Testis (tissue), 3 donors: ENCODE results near the gene OXCT2. TPM values are rescaled to one million over a fixed set of nuclear protein-coding genes. Genes with fewer than 3 reads are reported as not detected.

ENCODE experiments used
- DNase-seq: peaks from one replicate; pipeline ENCODE4 v3.0.0-alpha.2; 2019
- H3K27ac ChIP-seq, 2 donors: fragments of 200-600 bp; sonication (generic); one replicate each; pipeline ENCODE4 v1.5.1; 2019
- H3K27me3 ChIP-seq: fragments of 200-600 bp; sonication (generic); one replicate; pipeline ENCODE4 v1.5.1; 2019
- H3K36me3 ChIP-seq: fragments of 200-600 bp; sonication (generic); one replicate; pipeline ENCODE4 v1.5.1; 2017; ENCODE audit warnings: low read depth; ENCODE audit errors: missing control alignments
- H3K4me1 ChIP-seq: fragments of 200-600 bp; sonication (generic); one replicate; pipeline ENCODE4 v1.5.1; 2019
- H3K4me3 ChIP-seq, 2 donors: fragments of 200-600 bp; sonication (generic); one replicate each; pipeline ENCODE4 v1.5.1; 2017 to 2019
- H3K9me3 ChIP-seq: fragments of 200-600 bp; sonication (generic); one replicate; pipeline ENCODE4 v1.5.1; 2017
- POLR2A ChIP-seq: fragments of 450-650 bp; IDR thresholded peaks from one replicate; pipeline ENCODE4 v1.6.1; 2017; ENCODE audit warnings: antibody characterized with exemption, mild to moderate bottlenecking, moderate library complexity
- WGBS, 2 donors: methylation state at CpG; one replicate each; pipeline ENCODE4 v1.1.5; 2018; 5-methylcytosine and 5-hydroxymethylcytosine counted together
- intact Hi-C: fragments of 100-400 bp; cut with DNase I; formaldehyde crosslinking; loops from one replicate; pipeline ENCODE4 v1.15.1; 2023; ENCODE audit warnings: low total_unique reads
- polyA plus RNA-seq: library from polyadenylated mRNA; stranded (reverse); fragments of 350-450 nt; fragmentation: Illumina TruSeq; extraction: RNeasy Lipid Tissue Mini Kit (QIAGEN cat#74804); gene quantifications from one replicate; pipeline ENCODE4 v1.2.3, GENCODE V29; 2014; ENCODE audit warnings: low read depth, low replicate concordance; ENCODE audit not compliant: insufficient read depth
- total RNA-seq, 2 donors: library from RNA; depleted of rRNA; stranded (reverse); fragments of >200 nt; gene quantifications; one replicate each; pipeline ENCODE4 v1.2.3, GENCODE V29; 2016
- TF ChIP-seq, protein P1 (sequence below), 3 experiments: fragments of 450-650 bp in 2 of 3; fragments of 200-600 bp in 1 of 3; sonication (generic) in 1 of 3; IDR thresholded peaks; one replicate each; pipeline ENCODE4 v1.5.1; 2016 to 2019; ENCODE audit warnings: antibody characterized with exemption in 3 of 3, mild to moderate bottlenecking in 2 of 3, moderate library complexity in 1 of 3

OXCT2 gene
- total and polyA plus RNA-seq, 3 donors from 2014 or later = 28.6 to 90.0 (median 78.8) TPM

DNA sequence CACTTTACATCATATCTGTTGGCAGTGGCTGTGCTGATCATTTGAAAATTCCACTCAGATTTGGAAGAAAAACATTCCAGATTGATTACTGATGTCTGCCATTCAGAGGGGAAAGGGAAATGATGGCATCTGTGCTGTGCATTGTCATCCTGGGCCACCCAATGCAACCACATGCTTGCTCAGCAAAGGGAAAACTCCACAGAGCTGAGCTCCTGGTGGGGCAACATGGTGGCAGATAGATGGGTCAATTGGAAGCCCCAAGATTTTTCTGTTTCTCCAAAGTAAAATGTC, 11.8 kb downstream of the OXCT2 start:
- Histone ChIP-seq H3K27ac (no peak overlapping the region), H3K4me1 (no peaks in the 10 kb centered on the region), H3K27me3 (no peaks in the 10 kb centered on the region), H3K36me3 (no peaks in the 10 kb centered on the region), H3K4me3 (no peak overlapping the region), H3K9me3 (no peaks in the 10 kb centered on the region)
- no peak for DNase-seq
- TF ChIP-seq POLR2A = no peak
- TF ChIP-seq, protein P1, sequence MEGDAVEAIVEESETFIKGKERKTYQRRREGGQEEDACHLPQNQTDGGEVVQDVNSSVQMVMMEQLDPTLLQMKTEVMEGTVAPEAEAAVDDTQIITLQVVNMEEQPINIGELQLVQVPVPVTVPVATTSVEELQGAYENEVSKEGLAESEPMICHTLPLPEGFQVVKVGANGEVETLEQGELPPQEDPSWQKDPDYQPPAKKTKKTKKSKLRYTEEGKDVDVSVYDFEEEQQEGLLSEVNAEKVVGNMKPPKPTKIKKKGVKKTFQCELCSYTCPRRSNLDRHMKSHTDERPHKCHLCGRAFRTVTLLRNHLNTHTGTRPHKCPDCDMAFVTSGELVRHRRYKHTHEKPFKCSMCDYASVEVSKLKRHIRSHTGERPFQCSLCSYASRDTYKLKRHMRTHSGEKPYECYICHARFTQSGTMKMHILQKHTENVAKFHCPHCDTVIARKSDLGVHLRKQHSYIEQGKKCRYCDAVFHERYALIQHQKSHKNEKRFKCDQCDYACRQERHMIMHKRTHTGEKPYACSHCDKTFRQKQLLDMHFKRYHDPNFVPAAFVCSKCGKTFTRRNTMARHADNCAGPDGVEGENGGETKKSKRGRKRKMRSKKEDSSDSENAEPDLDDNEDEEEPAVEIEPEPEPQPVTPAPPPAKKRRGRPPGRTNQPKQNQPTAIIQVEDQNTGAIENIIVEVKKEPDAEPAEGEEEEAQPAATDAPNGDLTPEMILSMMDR (IDR thresholded peaks at IDR 0.05) = no peak
- intact Hi-C loops = no loop called here

DNA sequence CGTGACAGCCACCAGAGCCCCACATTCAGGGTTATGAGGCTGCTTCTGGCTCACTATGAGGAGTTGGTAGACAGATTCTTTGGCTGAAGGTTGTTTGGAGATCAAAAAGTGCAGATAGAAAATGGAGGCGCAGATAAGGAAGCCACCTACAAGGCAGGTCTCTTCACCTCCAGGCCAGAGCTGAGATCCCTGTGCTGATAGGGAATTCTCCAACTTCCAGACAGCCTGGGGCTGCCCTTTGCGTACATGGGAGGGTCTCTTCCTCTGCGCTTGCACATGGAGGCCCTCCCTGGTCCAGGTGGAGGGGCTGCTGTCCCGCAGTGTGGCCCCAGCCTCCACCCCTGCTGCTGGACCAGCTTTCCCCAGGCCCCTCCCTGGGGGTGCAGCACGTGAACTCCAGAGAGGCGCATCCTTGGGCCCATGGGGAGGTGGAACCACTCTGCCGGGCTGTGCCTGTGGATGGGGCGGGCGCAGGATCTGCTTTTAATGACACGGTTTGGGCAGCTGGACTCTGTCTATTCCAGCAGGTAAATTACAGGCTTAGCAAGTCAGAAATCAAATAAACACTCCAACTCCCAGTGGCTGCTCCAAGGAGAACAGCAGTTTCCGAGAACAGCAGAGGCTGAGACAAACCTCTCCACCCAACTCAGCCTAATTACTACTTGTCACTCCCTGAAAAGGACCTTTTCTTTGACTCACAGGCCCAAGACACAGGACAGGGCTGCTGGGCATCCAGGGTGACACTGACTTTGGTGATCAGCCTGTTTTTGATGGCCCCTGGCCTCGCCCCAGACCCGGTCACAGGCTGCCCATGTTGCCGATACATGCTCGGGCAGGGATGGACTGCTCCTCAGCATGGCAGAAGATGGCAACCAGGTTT, 12.4 kb downstream of the OXCT2 start:
- Histone ChIP-seq H3K27ac (no peak overlapping the region), H3K36me3 (no peaks in the 10 kb centered on the region), H3K4me1 (no peaks in the 10 kb centered on the region), H3K9me3 (no peaks in the 10 kb centered on the region), H3K27me3 (no peaks in the 10 kb centered on the region), H3K4me3 (no peak overlapping the region)
- intact Hi-C loops = no loop called here
- 92 to 95% methylated on average over 13 to 16 of the region's 16 CpGs for WGBS, 2 donors
- DNase-seq = no peak
- no peak for TF ChIP-seq POLR2A

DNA sequence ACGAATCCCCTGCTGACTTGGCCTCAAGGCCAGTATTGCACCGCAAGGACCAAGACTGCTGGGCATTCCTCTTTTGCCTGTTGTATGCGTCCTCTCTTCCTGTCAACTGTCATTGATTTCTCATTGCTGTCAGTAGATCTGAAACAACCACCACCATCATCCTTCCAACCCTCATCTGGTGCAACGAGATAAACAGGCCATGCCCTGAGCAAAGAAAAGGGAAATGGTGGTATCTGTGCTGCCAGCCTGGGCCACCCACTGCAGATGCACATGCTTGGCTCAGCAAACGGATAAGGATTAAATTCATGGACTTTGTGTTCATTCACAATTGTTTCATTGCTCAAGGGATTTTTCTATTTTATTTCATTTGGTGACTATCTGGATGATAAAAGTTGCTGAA, 13.6 kb downstream of the OXCT2 start:
- 77 to 84% methylated on average over 5 of the region's 5 CpGs for WGBS, 2 donors
- Histone ChIP-seq H3K4me3 (no peak overlapping the region), H3K27ac (no peak overlapping the region), H3K4me1 (no peaks in the 10 kb centered on the region), H3K36me3 (no peaks in the 10 kb centered on the region), H3K9me3 (no peaks in the 10 kb centered on the region), H3K27me3 (no peaks in the 10 kb centered on the region)
- intact Hi-C loops = no loop called here
- no peak for DNase-seq
- TF ChIP-seq POLR2A = no peak
- TF ChIP-seq, protein P1 (IDR thresholded peaks at IDR 0.05) = no peak

DNA sequence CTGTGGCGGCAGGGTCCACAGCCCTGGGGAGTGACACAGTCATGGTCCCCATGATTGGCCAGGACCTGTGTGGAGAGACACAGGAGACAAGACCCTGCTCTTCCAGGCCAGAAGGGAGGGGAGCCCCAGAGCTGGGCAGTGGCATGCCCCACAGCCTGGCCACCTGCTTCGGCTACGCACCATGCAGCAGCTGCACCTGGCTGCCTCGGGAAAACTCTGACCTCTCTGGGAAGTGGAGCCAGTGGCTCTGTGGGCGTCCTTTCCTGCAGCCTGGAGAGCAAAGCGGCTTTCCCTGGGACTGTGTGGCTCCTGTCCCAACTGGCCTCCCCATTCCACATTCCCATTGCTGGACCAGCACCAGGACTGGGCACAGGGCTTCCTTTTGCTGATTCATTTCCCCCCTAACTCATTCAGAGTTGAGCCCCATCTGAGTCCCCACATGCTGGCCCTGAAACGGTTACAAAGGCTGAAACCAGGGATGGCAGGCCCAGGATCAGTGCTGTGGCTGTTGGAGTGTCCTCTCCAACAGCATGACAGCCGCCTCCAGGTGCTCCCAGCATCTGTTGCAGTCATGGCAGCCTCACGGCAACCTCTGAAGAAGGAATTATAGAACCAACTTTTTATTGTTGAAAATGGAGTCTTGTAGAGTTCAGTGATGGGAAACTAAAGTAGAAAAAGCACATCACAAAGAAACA, 15.0 kb downstream of the OXCT2 start:
- no peaks in the 10 kb centered on the region for H3K27me3 ChIP-seq
- TF ChIP-seq, protein P1 (IDR thresholded peaks at IDR 0.05) = no peak
- TF ChIP-seq POLR2A = no peak
- H3K27ac ChIP-seq = no peak overlapping the region
- intact Hi-C loops = no loop called here
- no peaks in the 10 kb centered on the region for H3K36me3 ChIP-seq
- WGBS, 2 donors = 92 to 93% methylated on average over 5 to 9 of the region's 9 CpGs
- H3K9me3 ChIP-seq = no peaks in the 10 kb centered on the region
- no peak overlapping the region for H3K4me3 ChIP-seq
- H3K4me1 ChIP-seq = no peaks in the 10 kb centered on the region
- DNase-seq = no peak

DNA sequence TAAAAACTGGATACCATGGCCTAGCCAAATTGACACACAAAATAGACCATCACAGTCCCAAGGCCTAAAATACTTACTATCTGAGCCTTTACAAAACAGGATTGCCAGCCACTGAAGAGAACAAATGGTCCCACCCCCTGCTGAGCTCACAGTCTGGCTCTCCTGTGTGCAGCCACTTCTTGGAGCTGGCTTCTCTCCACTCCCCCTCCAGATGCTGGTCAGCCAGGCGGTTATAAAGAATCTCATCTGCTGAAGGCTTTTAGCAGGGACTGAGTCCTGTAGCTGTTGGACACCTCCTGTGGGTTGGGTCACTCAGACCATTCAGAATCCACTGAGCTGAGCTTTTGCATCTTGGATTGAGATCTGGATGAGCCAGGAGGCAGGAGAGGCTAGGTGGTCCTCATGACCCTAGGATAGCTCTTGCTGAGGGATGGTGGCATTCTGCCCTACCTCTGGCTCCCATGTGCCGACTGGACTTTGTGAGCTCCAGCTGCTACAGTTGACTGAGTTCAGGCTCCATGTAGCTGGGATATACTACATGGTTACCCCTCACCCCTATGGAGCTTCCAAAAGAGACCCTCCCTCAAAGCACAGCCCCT, 16.1 kb downstream of the OXCT2 start:
- DNase-seq = peak; percentile 62
- Histone ChIP-seq H3K27me3 (no peaks in the 10 kb centered on the region), H3K4me1 (no peaks in the 10 kb centered on the region), H3K4me3 (no peak overlapping the region), H3K9me3 (no peaks in the 10 kb centered on the region), H3K27ac (peak overlapping the region in 1 of 2 donors; percentile 12), H3K36me3 (no peaks in the 10 kb centered on the region)
- intact Hi-C loops = no loop called here
- 67 to 72% methylated on average over 1 to 2 of the region's 2 CpGs for WGBS, 2 donors
- TF ChIP-seq, protein P1 (IDR thresholded peaks at IDR 0.05) = no peak
- TF ChIP-seq POLR2A = no peak
